ENCODE measurements around the gene CPSF4L. TPM values are rescaled to one million over a fixed set of nuclear protein-coding genes. Genes with fewer than 3 reads are reported as not detected.

CPSF4L gene
- total RNA-seq, 2 experiments from 2014 or later = not detected

GRCh38 chr17:73286863-73287296, 25.2 kb upstream of the CPSF4L start:
- ATAC-seq (no peak), DNase-seq (no peak)
- ChIA-PET CTCF (interaction anchor here (0.8 kb wide), 1 partner anchor 83 kb away, joined by 3 read pairs; no protein-coding TSS in a partner anchor), POLR2A (no interaction called here)
- Mint-ChIP-seq H3K27ac (no peak overlapping the region), H3K9me3 (ENCODE audit: low read depth) (no peaks in the 10 kb centered on the region), H3K27me3 (no peaks in the 10 kb centered on the region), H3K36me3 (ENCODE audit: low read depth) (no peaks in the 10 kb centered on the region), H3K4me3 (no peak overlapping the region), H3K4me1 (peaks cover 12% of the 10 kb centered on the region)
- intact Hi-C loops (cut with DNase I, micrococcal nuclease) = no loop called here

GRCh38 chr17:73285916-73286862, 24.5 kb upstream of the CPSF4L start:
- Mint-ChIP-seq H3K27ac (no peak overlapping the region), H3K36me3 (ENCODE audit: low read depth) (no peaks in the 10 kb centered on the region), H3K9me3 (ENCODE audit: low read depth) (no peaks in the 10 kb centered on the region), H3K27me3 (no peaks in the 10 kb centered on the region), H3K4me1 (peaks cover 9% of the 10 kb centered on the region), H3K4me3 (no peak overlapping the region)
- ChIA-PET POLR2A (no interaction called here), CTCF (no interaction called here)
- DNase-seq = no peak
- intact Hi-C loops (cut with DNase I, micrococcal nuclease) = no loop called here
- no peak for ATAC-seq

DNA sequence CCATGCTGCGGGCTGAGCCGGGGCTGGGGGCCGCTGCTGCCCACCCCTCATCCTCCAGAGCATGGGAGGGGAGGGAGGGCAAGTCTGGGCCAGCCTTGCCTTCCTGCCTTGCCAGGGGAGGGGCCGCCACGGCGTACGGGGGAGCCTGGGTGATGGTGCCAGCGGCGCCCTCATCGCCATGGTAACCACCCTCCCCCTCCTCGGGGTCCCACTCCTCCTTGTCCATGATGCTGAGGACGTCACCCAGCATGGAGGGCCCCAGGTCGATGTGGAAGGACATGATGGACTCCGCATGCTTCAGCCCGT, 23.9 kb upstream of the CPSF4L start:
- no peaks in the 10 kb centered on the region for H3K27me3 Mint-ChIP-seq
- DNase-seq = no peak
- H3K27ac Mint-ChIP-seq = no peak overlapping the region
- ATAC-seq = no peak
- CTCF ChIA-PET = no interaction called here
- no peaks in the 10 kb centered on the region for H3K9me3 Mint-ChIP-seq (ENCODE audit: low read depth)
- H3K36me3 Mint-ChIP-seq (ENCODE audit: low read depth) = no peaks in the 10 kb centered on the region
- H3K4me3 Mint-ChIP-seq = no peak overlapping the region
- intact Hi-C loops (cut with DNase I, micrococcal nuclease) = no loop called here
- H3K4me1 Mint-ChIP-seq = peaks cover 2% of the 10 kb centered on the region
- POLR2A ChIA-PET = no interaction called here

DNA sequence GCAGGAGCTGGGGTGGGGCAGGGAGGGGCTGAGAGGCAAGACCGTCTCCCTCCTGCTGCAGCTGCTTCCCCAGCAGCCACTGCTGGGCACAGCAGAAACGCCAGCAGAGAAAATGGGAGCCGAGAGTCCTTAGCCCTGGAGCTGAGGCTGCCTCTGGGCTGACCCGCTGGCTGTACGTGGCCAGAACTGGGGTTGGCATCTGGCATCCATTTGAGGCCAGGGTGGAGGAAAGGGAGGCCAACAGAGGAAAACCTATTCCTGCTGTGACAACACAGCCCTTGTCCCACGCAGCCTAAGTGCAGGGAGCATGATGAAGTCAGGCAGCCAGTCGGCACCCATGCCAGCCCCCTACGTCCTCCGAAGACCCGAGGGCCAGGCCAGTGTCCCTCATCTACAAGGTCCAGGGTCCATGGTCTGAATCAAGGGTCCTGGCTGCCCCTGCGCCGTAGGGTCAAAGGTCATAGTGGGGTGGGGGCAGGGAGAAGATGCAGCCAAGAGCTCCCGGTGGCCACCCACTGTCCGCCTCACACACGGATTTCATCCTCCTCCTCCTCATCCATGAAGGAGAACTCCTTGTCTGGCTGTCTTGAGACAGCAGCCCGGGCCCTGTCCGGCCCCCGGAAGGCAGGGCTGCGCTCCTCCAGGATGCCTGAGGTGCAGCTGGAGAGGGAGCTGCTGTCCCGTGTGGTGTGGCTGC, 23.4 kb upstream of the CPSF4L start:
- Mint-ChIP-seq H3K36me3 (ENCODE audit: low read depth) (no peaks in the 10 kb centered on the region), H3K27ac (no peak overlapping the region), H3K4me1 (no peaks in the 10 kb centered on the region), H3K4me3 (no peak overlapping the region), H3K9me3 (ENCODE audit: low read depth) (no peaks in the 10 kb centered on the region), H3K27me3 (no peaks in the 10 kb centered on the region)
- DNase-seq (no peak), ATAC-seq (no peak)
- ChIA-PET POLR2A (no interaction called here), CTCF (no interaction called here)
- intact Hi-C loops (cut with DNase I, micrococcal nuclease) = no loop called here

- ATAC-seq = no peak
- CTCF ChIA-PET = interaction anchor here (0.5 to 0.6 kb wide), 2 partner anchors 23 to 97 kb away, joined by 3 to 4 read pairs; no protein-coding TSS in a partner anchor
These were observed 22.7 kb upstream of the CPSF4L start for GRCh38 chr17:73284354-73284753.

DNA sequence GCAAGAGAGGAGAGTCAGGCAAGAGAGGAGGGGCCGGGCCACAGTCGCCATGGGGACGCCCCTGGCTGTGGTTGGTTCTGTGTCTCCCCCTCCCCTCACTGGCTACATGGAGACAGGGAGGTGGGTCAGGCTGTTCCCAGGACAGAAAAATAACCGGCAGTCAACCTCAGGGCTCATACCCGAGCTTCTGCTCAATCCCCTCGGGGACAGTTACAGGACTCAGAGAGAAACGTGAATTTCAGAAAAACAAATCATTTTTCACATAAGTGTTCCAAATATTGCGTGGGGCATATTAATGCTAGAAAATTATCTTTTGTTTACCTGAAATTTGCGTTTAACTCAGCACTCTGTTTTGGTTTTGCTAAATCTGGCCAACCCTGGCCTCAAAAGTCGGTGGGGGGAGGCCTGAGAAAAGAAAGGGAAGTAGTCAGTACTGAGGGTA, 22.2 kb upstream of the CPSF4L start:
- DNase-seq = no peak
- CTCF ChIA-PET = interaction anchor here (0.5 to 0.6 kb wide), 3 partner anchors 18 to 96 kb away, joined by 3 to 4 read pairs (median 3); no protein-coding TSS in a partner anchor
- intact Hi-C loops (cut with DNase I, micrococcal nuclease) = no loop called here

More at GRCh38 chr17:73284354-73284753, 22.7 kb upstream of the CPSF4L start:
- Mint-ChIP-seq H3K27me3 (no peaks in the 10 kb centered on the region), H3K4me1 (no peaks in the 10 kb centered on the region), H3K4me3 (no peak overlapping the region), H3K9me3 (ENCODE audit: low read depth) (no peaks in the 10 kb centered on the region), H3K27ac (no peak overlapping the region), H3K36me3 (ENCODE audit: low read depth) (no peaks in the 10 kb centered on the region)
- no peak for DNase-seq
- intact Hi-C loops (cut with DNase I, micrococcal nuclease) = no loop called here
- POLR2A ChIA-PET = no interaction called here

GRCh38 chr17:73283250-73283649, 21.6 kb upstream of the CPSF4L start:
- Mint-ChIP-seq H3K9me3 (ENCODE audit: low read depth) (no peaks in the 10 kb centered on the region), H3K27me3 (no peaks in the 10 kb centered on the region), H3K27ac (no peak overlapping the region), H3K4me1 (no peaks in the 10 kb centered on the region), H3K36me3 (ENCODE audit: low read depth) (no peaks in the 10 kb centered on the region), H3K4me3 (no peak overlapping the region)
- CTCF ChIA-PET = interaction anchor here (0.5 kb wide), 1 partner anchor 18 kb away, joined by 3 read pairs; no protein-coding TSS in a partner anchor
- POLR2A ChIA-PET = no interaction called here
- DNase-seq (no peak), ATAC-seq (no peak)
- intact Hi-C loops (cut with DNase I, micrococcal nuclease) = no loop called here

More for the DNA sequence above, 22.2 kb upstream of the CPSF4L start:
- Mint-ChIP-seq H3K27me3 (no peaks in the 10 kb centered on the region), H3K4me3 (no peak overlapping the region), H3K27ac (no peak overlapping the region), H3K9me3 (ENCODE audit: low read depth) (no peaks in the 10 kb centered on the region), H3K36me3 (ENCODE audit: low read depth) (no peaks in the 10 kb centered on the region), H3K4me1 (no peaks in the 10 kb centered on the region)
- no peak for ATAC-seq
- POLR2A ChIA-PET = no interaction called here

DNA sequence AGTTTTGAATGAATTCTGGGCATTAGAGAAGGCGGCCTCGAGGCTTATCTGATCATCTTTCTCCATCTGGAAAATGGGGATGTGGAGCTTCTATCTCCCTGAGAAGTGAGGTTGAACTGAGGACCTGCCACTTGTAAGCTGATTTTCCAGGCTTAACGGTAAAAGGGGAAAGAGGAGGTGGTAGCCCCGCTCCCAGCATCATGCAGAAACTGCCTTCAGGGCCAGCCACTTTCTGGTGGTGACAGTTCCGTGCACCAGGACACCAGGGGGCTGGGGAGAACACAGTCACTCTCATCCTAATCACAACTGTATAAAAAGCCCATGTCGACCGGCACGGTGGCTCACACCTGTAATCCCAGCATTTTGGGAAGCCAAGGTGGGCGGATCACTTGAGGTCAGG, 20.9 kb upstream of the CPSF4L start:
- ATAC-seq = no peak
- Mint-ChIP-seq H3K36me3 (ENCODE audit: low read depth) (no peaks in the 10 kb centered on the region), H3K4me3 (no peak overlapping the region), H3K9me3 (ENCODE audit: low read depth) (no peaks in the 10 kb centered on the region), H3K27ac (no peak overlapping the region), H3K27me3 (no peaks in the 10 kb centered on the region), H3K4me1 (no peaks in the 10 kb centered on the region)
- POLR2A ChIA-PET = no interaction called here
- intact Hi-C loops (cut with DNase I, micrococcal nuclease) = no loop called here
- CTCF ChIA-PET = interaction anchor here (0.6 to 0.9 kb wide), 2 partner anchors 14 to 30 kb away, joined by 3 read pairs; no protein-coding TSS in a partner anchor
- DNase-seq = no peak

DNA sequence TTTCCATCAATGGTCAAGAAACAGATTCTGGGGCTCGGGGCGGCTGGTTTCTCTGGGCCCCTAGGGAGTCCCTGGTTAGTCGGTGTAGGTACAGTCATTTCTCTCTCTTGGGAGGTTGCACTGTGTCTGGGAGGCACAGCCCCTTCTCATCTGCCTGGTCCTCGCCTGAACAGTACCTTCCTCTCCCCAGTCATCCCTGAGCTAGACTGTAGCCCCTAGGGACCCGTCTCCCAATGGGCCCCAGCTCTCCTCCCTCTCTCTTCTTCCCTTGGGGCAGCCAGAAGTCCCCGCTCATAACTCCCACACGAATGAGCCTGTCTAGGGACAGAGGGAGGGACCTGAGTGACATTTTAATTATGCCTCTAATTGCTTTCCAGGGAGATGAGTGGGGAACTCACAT, 20.2 kb upstream of the CPSF4L start:
- Mint-ChIP-seq H3K4me3 (no peak overlapping the region), H3K27me3 (no peaks in the 10 kb centered on the region), H3K9me3 (ENCODE audit: low read depth) (no peaks in the 10 kb centered on the region), H3K27ac (no peak overlapping the region), H3K36me3 (ENCODE audit: low read depth) (no peaks in the 10 kb centered on the region), H3K4me1 (no peaks in the 10 kb centered on the region)
- CTCF ChIA-PET = interaction anchor here (0.5 to 0.9 kb wide), 3 partner anchors 14 to 29 kb away, joined by 3 to 6 read pairs (median 3); no protein-coding TSS in a partner anchor
- intact Hi-C loops (cut with DNase I, micrococcal nuclease) = no loop called here
- POLR2A ChIA-PET = no interaction called here
- DNase-seq (no peak), ATAC-seq (no peak)

DNA sequence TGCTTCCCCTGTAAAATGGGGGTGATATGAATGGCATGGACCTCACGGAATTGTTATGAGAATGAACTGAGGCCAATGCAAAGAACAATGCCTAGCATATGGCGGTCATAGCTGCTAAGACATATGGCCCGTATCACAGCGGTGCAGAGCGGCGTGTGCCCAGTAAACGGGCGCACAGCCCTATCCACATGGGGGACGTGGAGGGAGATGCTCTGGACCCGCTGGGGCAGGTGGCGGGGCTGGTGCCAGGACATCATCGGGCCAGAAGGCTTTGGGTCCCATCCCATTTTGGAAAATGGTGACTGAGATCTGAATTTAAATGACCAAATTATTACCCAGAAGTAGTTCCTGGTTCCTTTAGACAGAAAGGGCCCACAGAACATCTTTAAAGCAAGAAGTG, 18.5 kb upstream of the CPSF4L start:
- intact Hi-C loops (cut with DNase I, micrococcal nuclease) = no loop called here
- Mint-ChIP-seq H3K36me3 (ENCODE audit: low read depth) (no peaks in the 10 kb centered on the region), H3K4me3 (no peak overlapping the region), H3K27me3 (no peaks in the 10 kb centered on the region), H3K4me1 (no peaks in the 10 kb centered on the region), H3K9me3 (ENCODE audit: low read depth) (no peaks in the 10 kb centered on the region), H3K27ac (no peak overlapping the region)
- ChIA-PET POLR2A (no interaction called here), CTCF (no interaction called here)
- no peak for ATAC-seq
- no peak for DNase-seq

DNA sequence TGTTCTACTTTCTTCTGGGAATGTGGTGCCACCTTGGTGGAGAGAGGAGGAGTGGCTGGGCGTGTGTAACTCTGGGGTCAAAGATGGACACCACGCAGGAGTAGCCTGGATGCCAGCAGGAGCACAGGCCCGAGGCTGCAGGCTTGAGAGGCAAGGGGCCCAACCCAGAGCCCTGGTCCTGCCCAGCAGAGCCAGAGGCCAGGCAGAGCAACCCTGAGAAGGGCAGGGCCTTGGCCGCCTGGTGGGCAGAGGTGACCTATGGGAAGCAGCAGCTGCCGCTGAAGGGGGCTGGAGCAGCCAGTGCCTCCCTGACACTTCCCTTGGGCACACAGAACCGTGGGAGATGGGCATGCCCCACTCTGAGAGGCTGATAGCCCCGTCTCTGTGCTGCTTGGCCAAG, 18.0 kb upstream of the CPSF4L start:
- Mint-ChIP-seq H3K9me3 (ENCODE audit: low read depth) (no peaks in the 10 kb centered on the region), H3K27ac (no peak overlapping the region), H3K36me3 (ENCODE audit: low read depth) (no peaks in the 10 kb centered on the region), H3K4me3 (no peak overlapping the region), H3K27me3 (no peaks in the 10 kb centered on the region), H3K4me1 (no peaks in the 10 kb centered on the region)
- intact Hi-C loops (cut with DNase I, micrococcal nuclease) = no loop called here
- ATAC-seq = no peak
- no peak for DNase-seq
- CTCF ChIA-PET = no interaction called here
- POLR2A ChIA-PET = no interaction called here

Data from activated CD4-positive, alpha-beta T cell treated with anti-CD3 and anti-CD28 coated beads for 36 hours (primary cell).